HEK293 (cell line): ENCODE data around the gene ZNF121.
A peak's percentile ranks its signal among the peaks of the same experiment; 100 is the strongest.

Source experiments
- CTCF ChIA-PET: fragments of 350-600 bp; formaldehyde crosslinking; extraction: SDS; loops from one replicate; lab custom pipeline; 2021; ENCODE audit warnings: antibody characterized with exemption; lab: Yijun Ruan, JAX
- POLR2A ChIA-PET: fragments of 300-600 bp; formaldehyde crosslinking; extraction: SDS; loops from one replicate; lab custom pipeline; 2020; ENCODE audit warnings: antibody characterized with exemption, inconsistent platforms; lab: Yijun Ruan, JAX
- H3K27ac ChIP-seq: fragments of 200-500 bp; sonication (Bioruptor generic); 2 replicates; pipeline ENCODE4 v1.5.1; 2014; ENCODE audit warnings: low read depth, low read length, control low read depth, inconsistent platforms; ENCODE audit errors: extremely low read depth
- H3K36me3 ChIP-seq, 2 experiments: fragments of 200-500 bp in 1 of 2; sonication (Bioruptor generic) in 1 of 2; 1 replicate in 1 of 2; 2 replicates in 1 of 2; pipeline ENCODE4 v1.5.1; 2014 to 2017; ENCODE audit warnings: inconsistent platforms in 2 of 2, low read length in 2 of 2; ENCODE audit not compliant: control insufficient read depth in 2 of 2, insufficient read depth in 1 of 2
- H3K4me1 ChIP-seq: fragments of 200-500 bp; sonication (Bioruptor generic); 2 replicates; pipeline ENCODE4 v1.5.1; 2014; ENCODE audit warnings: mild to moderate bottlenecking, low read length, inconsistent platforms; ENCODE audit not compliant: control insufficient read depth, insufficient read depth
- H3K4me3 ChIP-seq: 2 replicates; pipeline ENCODE4 v1.5.1; 2011; ENCODE audit warnings: low read depth, mild to moderate bottlenecking, control low read depth, low read length, moderate library complexity
- H3K9me3 ChIP-seq: fragments of 200-500 bp; sonication (Bioruptor generic); 2 replicates; pipeline ENCODE4 v1.5.1; 2014; ENCODE audit warnings: low read depth, low read length, inconsistent platforms; ENCODE audit not compliant: control insufficient read depth, insufficient read depth
- FEZF1 ChIP-seq: fragments of 450-650 bp; formaldehyde crosslinking; IDR thresholded peaks from 2 replicates; pipeline ENCODE4 v1.5.1; 2016; ENCODE audit warnings: missing biosample characterization, missing genetic modification characterization
- GLI2 ChIP-seq: fragments of 450-650 bp; formaldehyde crosslinking; IDR thresholded peaks from 2 replicates; pipeline ENCODE4; 2017; ENCODE audit warnings: missing biosample characterization, missing genetic modification characterization, low read depth, borderline replicate concordance
- KLF10 ChIP-seq: fragments of 450-650 bp; IDR thresholded peaks from 2 replicates; pipeline ENCODE4 v1.5.1; 2018; ENCODE audit warnings: missing biosample characterization, mild to moderate bottlenecking, missing genetic modification characterization
- KLF7 ChIP-seq: fragments of 450-650 bp; formaldehyde crosslinking; IDR thresholded peaks from 2 replicates; pipeline ENCODE4 v1.5.1; 2016; ENCODE audit warnings: missing biosample characterization, missing genetic modification characterization, borderline replicate concordance
- KLF9 ChIP-seq: fragments of 450-650 bp; formaldehyde crosslinking; IDR thresholded peaks from 2 replicates; pipeline ENCODE4 v1.5.1; 2016; ENCODE audit warnings: missing biosample characterization, missing genetic modification characterization, low read depth
- OVOL3 ChIP-seq: fragments of 450-650 bp; formaldehyde crosslinking; IDR thresholded peaks from 2 replicates; pipeline ENCODE4 v1.5.1; 2016; ENCODE audit warnings: missing biosample characterization, missing genetic modification characterization
- SETDB1 ChIP-seq: IDR thresholded peaks from one replicate; pipeline ENCODE4 v1.6.1; 2017; ENCODE audit warnings: mild to moderate bottlenecking, low read length, moderate library complexity, mixed read lengths; ENCODE audit not compliant: insufficient read length
- WT1 ChIP-seq: fragments of 450-650 bp; formaldehyde crosslinking; IDR thresholded peaks from 2 replicates; pipeline ENCODE4 v1.5.1; 2016; ENCODE audit warnings: missing biosample characterization, missing genetic modification characterization
- ZBTB11 ChIP-seq: fragments of 450-650 bp; formaldehyde crosslinking; conservative IDR thresholded peaks from 2 replicates; pipeline ENCODE4 v1.5.1; 2016; ENCODE audit warnings: low read depth, missing biosample characterization, missing genetic modification characterization
- ZBTB21 ChIP-seq: fragments of 450-650 bp; formaldehyde crosslinking; IDR thresholded peaks from 2 replicates; pipeline ENCODE4 v1.5.1; 2017; ENCODE audit warnings: missing biosample characterization, missing genetic modification characterization
- ZNF157 ChIP-seq: fragments of 450-650 bp; formaldehyde crosslinking; IDR thresholded peaks from 2 replicates; pipeline ENCODE4 v1.5.1; 2016; ENCODE audit warnings: missing biosample characterization, missing genetic modification characterization
- ZNF211 ChIP-seq: fragments of 450-650 bp; formaldehyde crosslinking; IDR thresholded peaks from 2 replicates; pipeline ENCODE4 v1.5.1; 2016; ENCODE audit warnings: low read depth, missing biosample characterization, missing genetic modification characterization
- ZNF223 ChIP-seq: fragments of 450-650 bp; formaldehyde crosslinking; IDR thresholded peaks from 2 replicates; pipeline ENCODE4 v1.5.1; 2016; ENCODE audit warnings: missing biosample characterization, missing genetic modification characterization
- ZNF324 ChIP-seq: fragments of 450-650 bp; formaldehyde crosslinking; IDR thresholded peaks from 2 replicates; pipeline ENCODE4 v1.5.1; 2016; ENCODE audit warnings: missing biosample characterization, missing genetic modification characterization
- ZNF335 ChIP-seq: fragments of 450-650 bp; formaldehyde crosslinking; conservative IDR thresholded peaks from 2 replicates; pipeline ENCODE4 v1.5.1; 2016; ENCODE audit warnings: missing biosample characterization, missing genetic modification characterization
- ZNF354C ChIP-seq: fragments of 450-650 bp; formaldehyde crosslinking; IDR thresholded peaks from 2 replicates; pipeline ENCODE4 v1.5.1; 2016; ENCODE audit warnings: missing biosample characterization, missing genetic modification characterization, low read depth, borderline replicate concordance
- ZNF416 ChIP-seq: fragments of 450-650 bp; formaldehyde crosslinking; IDR thresholded peaks from 2 replicates; pipeline ENCODE4 v1.5.1; 2016; ENCODE audit warnings: missing biosample characterization, missing genetic modification characterization
- ZNF514 ChIP-seq: fragments of 450-650 bp; formaldehyde crosslinking; IDR thresholded peaks from 2 replicates; pipeline ENCODE4 v1.5.1; 2016; ENCODE audit warnings: missing biosample characterization, missing genetic modification characterization
- ZNF521 ChIP-seq: fragments of 450-650 bp; formaldehyde crosslinking; IDR thresholded peaks from 2 replicates; pipeline ENCODE4 v1.5.1; 2017; ENCODE audit warnings: missing biosample characterization, mild to moderate bottlenecking, missing genetic modification characterization
- ZNF548 ChIP-seq: fragments of 450-650 bp; formaldehyde crosslinking; IDR thresholded peaks from 2 replicates; pipeline ENCODE4 v1.5.1; 2016; ENCODE audit warnings: missing biosample characterization, missing genetic modification characterization
- ZNF580 ChIP-seq: fragments of 450-650 bp; formaldehyde crosslinking; IDR thresholded peaks from 2 replicates; pipeline ENCODE4 v1.5.1; 2016; ENCODE audit warnings: missing biosample characterization, missing genetic modification characterization
- ZNF626 ChIP-seq: fragments of 450-650 bp; sonication (Bioruptor Pico); formaldehyde crosslinking; IDR thresholded peaks from 2 replicates; pipeline ENCODE4 v1.5.1; 2018; ENCODE audit warnings: missing biosample characterization, missing genetic modification characterization, inconsistent platforms
- ZNF677 ChIP-seq: fragments of 450-650 bp; IDR thresholded peaks from 2 replicates; pipeline ENCODE4 v1.5.0; 2018; ENCODE audit warnings: missing biosample characterization, mild to moderate bottlenecking, missing genetic modification characterization, moderate library complexity
- ZNF791 ChIP-seq: fragments of 450-650 bp; formaldehyde crosslinking; IDR thresholded peaks from 2 replicates; pipeline ENCODE4 v1.5.1; 2016; ENCODE audit warnings: missing biosample characterization, missing genetic modification characterization
- ZNF843 ChIP-seq: fragments of 450-650 bp; formaldehyde crosslinking; IDR thresholded peaks from 2 replicates; pipeline ENCODE4 v1.5.1; 2016; ENCODE audit warnings: missing biosample characterization, missing genetic modification characterization
- ZSCAN23 ChIP-seq: fragments of 450-650 bp; formaldehyde crosslinking; IDR thresholded peaks from 2 replicates; pipeline ENCODE4 v1.5.1; 2016; ENCODE audit warnings: missing biosample characterization, missing genetic modification characterization
- ZSCAN5A ChIP-seq: fragments of 450-650 bp; formaldehyde crosslinking; IDR thresholded peaks from 2 replicates; pipeline ENCODE4 v1.5.1; 2016; ENCODE audit warnings: missing biosample characterization, missing genetic modification characterization
- TF ChIP-seq, protein P1 (sequence below): fragments of 450-650 bp; formaldehyde crosslinking; IDR thresholded peaks from 2 replicates; pipeline ENCODE4 v1.5.1; 2016; ENCODE audit warnings: missing biosample characterization, missing genetic modification characterization

The ZNF121 gene

GRCh38 chr19:9622531-9622930, 38.2 kb upstream of the ZNF121 start (continued):
- TF ChIP-seq ZBTB11 (tag by site-specific recombination) (no peak), ZNF335 (no peak), ZNF843 (tag by site-specific recombination) (no peak), ZSCAN5A (tag by site-specific recombination) (no peak), ZNF354C (tag by site-specific recombination) (no peak), ZNF157 (tag by site-specific recombination) (no peak), ZNF416 (tag by site-specific recombination) (no peak), ZNF324 (tag by site-specific recombination) (no peak), FEZF1 (tag by site-specific recombination) (no peak), ZNF223 (tag by site-specific recombination) (no peak), ZNF791 (no peak)

GRCh38 chr19:9621156-9622037, 37.1 kb upstream of the ZNF121 start, which contains the start of gene ZNF561:
Gene ZNF561 (minus strand): TSS chr19:9621232. CDS start chr19:9619456, 1,776 bp downstream.
- Histone ChIP-seq H3K27ac (peak within 1 kb of the TSS; percentile 79), H3K9me3 (no peaks in the 10 kb centered on the region), H3K4me3 (peak within 1 kb of the TSS; percentile 94), H3K36me3 (peaks cover 28 to 32% of the 10 kb centered on the region in 2 experiments), H3K4me1 (0 out of 2 replicates have a peak, but pooled peaks cover 2% of the 10 kb centered on the region)
- CTCF ChIA-PET: no interaction called here
- POLR2A ChIA-PET: interaction anchor here (1.1 kb wide), 1 partner anchor 147 kb away, joined by 4 read pairs; the partner anchor contains the start of gene ZNF846
- TF ChIP-seq ZNF521 (no peak), KLF10 (no peak), ZNF677 (tag by site-specific recombination) (no peak), ZBTB21 (tag by site-specific recombination) (peak; percentile 89), ZNF548 (tag by site-specific recombination) (no peak), ZNF514 (tag by site-specific recombination) (no peak), SETDB1 (peak; percentile 58), ZNF211 (tag by site-specific recombination) (no peak), GLI2 (no peak), ZNF580 (tag by site-specific recombination) (peak; percentile 85), ZNF324 (tag by site-specific recombination) (peak; percentile 81; the same call in 1 of the 2 replicates), OVOL3 (no peak; the same call in 1 of the 2 replicates), ZNF626 (tag by site-specific recombination) (no peak), WT1 (tag by site-specific recombination) (no peak; the same call in 1 of the 2 replicates), KLF9 (peak; percentile 71), KLF7 (tag by site-specific recombination) (peak; percentile 97), ZSCAN23 (tag by site-specific recombination) (peak; percentile 85)
- TF ChIP-seq, protein P1, sequence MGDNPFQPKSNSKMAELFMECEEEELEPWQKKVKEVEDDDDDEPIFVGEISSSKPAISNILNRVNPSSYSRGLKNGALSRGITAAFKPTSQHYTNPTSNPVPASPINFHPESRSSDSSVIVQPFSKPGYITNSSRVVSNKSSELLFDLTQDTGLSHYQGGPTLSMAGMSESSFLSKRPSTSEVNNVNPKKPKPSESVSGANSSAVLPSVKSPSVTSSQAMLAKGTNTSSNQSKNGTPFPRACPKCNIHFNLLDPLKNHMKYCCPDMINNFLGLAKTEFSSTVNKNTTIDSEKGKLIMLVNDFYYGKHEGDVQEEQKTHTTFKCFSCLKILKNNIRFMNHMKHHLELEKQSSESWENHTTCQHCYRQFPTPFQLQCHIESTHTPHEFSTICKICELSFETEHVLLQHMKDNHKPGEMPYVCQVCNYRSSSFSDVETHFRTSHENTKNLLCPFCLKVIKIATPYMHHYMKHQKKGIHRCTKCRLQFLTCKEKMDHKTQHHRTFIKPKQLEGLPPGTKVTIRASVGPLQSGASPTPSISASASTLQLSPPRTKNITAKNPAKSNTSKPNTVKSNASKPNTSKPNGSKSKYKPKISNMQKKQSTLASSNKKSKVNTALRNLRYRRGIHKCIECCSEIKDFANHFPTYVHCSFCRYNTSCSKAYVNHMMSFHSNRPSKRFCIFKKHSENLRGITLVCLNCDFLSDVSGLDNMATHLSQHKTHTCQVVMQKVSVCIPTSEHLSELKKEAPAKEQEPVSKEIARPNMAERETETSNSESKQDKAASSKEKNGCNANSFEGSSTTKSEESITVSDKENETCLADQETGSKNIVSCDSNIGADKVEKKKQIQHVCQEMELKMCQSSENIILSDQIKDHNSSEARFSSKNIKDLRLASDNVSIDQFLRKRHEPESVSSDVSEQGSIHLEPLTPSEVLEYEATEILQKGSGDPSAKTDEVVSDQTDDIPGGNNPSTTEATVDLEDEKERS: 0 out of 2 replicates have a peak, but pooled peaks have one; percentile 71
